ENCODE results near the gene NAGA.

The NAGA gene

DNA sequence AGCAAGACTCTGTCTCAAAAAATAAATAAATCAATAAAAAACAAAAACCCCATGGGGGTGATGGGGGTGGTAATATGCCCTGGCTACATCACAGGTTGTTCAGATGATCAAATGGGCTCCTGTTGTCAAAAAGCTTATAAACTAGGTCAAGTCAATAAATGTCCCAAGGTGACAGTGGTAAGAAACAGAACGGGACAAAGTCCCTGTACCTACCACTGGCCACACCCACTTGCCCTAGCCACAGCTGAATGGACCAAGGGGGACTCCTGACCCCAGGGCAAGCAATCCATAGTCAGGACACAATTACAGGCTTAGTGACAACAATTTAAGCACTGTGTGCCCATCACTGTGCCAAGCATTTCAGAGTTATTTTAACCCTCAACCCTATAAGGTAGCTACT, 6.0 kb downstream of the NAGA start:
- H3K27me3 ChIP-seq (ENCODE audit: control insufficient read depth in 1 of 2, insufficient read depth in 2 of 2, low read length in 2 of 2) = no peaks in the 10 kb centered on the region
- peaks cover 9% of the 10 kb centered on the region for H3K4me1 ChIP-seq (ENCODE audit: insufficient read depth, low read length)
- no peak overlapping the region for H3K4me3 ChIP-seq (ENCODE audit: low read depth in 1 of 2, low read length in 2 of 2)
- H3K9ac ChIP-seq (ENCODE audit: low read length) = no peak overlapping the region
- H3K9me3 ChIP-seq (ENCODE audit: low read length) = no peaks in the 10 kb centered on the region
- H3K36me3 ChIP-seq (ENCODE audit: insufficient read depth, low read length) = peaks cover 54% of the 10 kb centered on the region
- no peak overlapping the region for H3K27ac ChIP-seq (ENCODE audit: low read depth, low read length)

DNA sequence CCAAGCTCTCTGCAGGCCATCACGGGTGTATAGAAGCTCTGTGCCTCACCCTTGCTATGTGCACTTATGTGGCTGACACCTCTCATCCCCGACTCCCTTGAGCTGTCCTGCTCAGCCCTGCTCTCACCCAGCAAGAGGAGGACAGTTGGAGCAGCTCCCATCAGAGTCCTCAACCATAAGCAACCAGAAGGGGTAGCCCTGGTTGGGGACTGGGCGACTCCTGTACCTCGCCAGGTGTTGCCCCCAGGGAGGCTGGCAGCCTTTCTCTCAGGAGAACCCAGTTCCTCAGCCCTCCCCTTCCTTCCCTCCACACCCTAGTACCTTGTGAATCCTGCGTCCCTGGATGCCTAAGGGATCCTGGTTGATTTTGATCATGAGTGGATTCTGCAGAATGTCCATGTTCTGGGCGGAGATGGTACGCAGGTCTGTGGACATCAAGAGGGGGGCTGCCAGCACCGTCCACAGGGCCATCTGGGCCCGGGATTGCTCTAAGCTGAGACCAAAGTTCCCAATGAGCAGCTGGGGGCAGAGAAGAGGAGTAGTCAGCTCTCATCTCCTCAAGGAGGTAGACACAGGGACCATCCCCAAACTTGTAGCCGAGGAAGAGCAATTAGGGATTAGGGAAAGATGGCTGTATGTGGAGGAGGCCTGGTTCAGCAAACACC, 8.0 kb downstream of the NAGA start:
- Histone ChIP-seq H3K9me3 (ENCODE audit: low read length) (no peaks in the 10 kb centered on the region), H3K4me1 (ENCODE audit: insufficient read depth, low read length) (no peaks in the 10 kb centered on the region), H3K9ac (ENCODE audit: low read length) (no peak overlapping the region), H3K27ac (ENCODE audit: low read depth, low read length) (no peak overlapping the region), H3K36me3 (ENCODE audit: insufficient read depth, low read length) (peaks cover 67% of the 10 kb centered on the region), H3K27me3 (ENCODE audit: control insufficient read depth in 1 of 2, insufficient read depth in 2 of 2, low read length in 2 of 2) (no peaks in the 10 kb centered on the region), H3K4me3 (ENCODE audit: low read depth in 1 of 2, low read length in 2 of 2) (no peak overlapping the region)

DNA sequence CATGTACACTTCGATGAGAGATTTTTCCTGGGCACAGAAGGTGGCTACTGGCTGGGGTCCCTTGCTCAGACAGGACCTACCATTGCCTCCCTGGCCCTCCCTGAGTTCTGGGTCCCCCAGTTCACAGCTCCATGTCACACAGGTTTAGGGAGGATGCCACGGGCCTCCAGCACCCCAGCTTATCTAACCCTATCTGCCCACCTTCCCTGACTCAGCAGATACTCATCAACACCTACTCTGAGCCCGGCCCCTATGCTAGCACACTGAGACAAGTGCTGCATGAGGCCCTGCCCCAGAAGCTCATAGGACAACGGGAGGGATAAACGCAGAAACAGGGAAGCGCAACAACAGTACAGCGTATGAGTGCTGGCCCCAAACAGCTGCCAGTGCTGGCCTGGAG, 9.6 kb downstream of the NAGA start:
- no peaks in the 10 kb centered on the region for H3K4me1 ChIP-seq (ENCODE audit: insufficient read depth, low read length)
- H3K4me3 ChIP-seq (ENCODE audit: low read depth in 1 of 2, low read length in 2 of 2) = no peak overlapping the region
- no peaks in the 10 kb centered on the region for H3K27me3 ChIP-seq (ENCODE audit: control insufficient read depth in 1 of 2, insufficient read depth in 2 of 2, low read length in 2 of 2)
- no peaks in the 10 kb centered on the region for H3K9me3 ChIP-seq (ENCODE audit: low read length)
- H3K27ac ChIP-seq (ENCODE audit: low read depth, low read length) = no peak overlapping the region
- peaks cover 51% of the 10 kb centered on the region for H3K36me3 ChIP-seq (ENCODE audit: insufficient read depth, low read length)
- H3K9ac ChIP-seq (ENCODE audit: low read length) = no peak overlapping the region

DNA sequence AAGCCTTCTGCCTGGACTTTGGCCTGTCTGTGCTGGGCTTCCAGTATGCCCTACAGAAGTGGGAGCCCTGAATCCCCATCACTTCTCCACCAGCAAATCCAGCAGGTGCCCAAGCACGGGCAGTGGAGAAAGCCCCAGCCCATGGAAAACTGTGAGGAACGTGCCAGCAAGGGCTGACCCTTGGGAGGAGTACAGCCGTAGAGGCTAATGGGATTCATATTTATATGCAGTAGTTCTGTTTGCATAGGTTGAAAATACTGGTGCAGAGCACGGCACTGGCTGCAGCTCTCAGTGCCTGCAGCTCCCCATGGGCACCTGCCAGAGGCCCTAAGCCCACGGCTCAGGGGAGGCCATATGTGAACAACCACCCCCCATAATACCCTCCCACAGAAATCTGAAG, 10.1 kb downstream of the NAGA start:
- H3K27me3 ChIP-seq (ENCODE audit: control insufficient read depth in 1 of 2, insufficient read depth in 2 of 2, low read length in 2 of 2) = no peaks in the 10 kb centered on the region
- no peaks in the 10 kb centered on the region for H3K4me1 ChIP-seq (ENCODE audit: insufficient read depth, low read length)
- no peaks in the 10 kb centered on the region for H3K9me3 ChIP-seq (ENCODE audit: low read length)
- H3K36me3 ChIP-seq (ENCODE audit: insufficient read depth, low read length) = peaks cover 48% of the 10 kb centered on the region
- no peak overlapping the region for H3K4me3 ChIP-seq (ENCODE audit: low read depth in 1 of 2, low read length in 2 of 2)
- H3K9ac ChIP-seq (ENCODE audit: low read length) = no peak overlapping the region
- H3K27ac ChIP-seq (ENCODE audit: low read depth, low read length) = no peak overlapping the region

DNA sequence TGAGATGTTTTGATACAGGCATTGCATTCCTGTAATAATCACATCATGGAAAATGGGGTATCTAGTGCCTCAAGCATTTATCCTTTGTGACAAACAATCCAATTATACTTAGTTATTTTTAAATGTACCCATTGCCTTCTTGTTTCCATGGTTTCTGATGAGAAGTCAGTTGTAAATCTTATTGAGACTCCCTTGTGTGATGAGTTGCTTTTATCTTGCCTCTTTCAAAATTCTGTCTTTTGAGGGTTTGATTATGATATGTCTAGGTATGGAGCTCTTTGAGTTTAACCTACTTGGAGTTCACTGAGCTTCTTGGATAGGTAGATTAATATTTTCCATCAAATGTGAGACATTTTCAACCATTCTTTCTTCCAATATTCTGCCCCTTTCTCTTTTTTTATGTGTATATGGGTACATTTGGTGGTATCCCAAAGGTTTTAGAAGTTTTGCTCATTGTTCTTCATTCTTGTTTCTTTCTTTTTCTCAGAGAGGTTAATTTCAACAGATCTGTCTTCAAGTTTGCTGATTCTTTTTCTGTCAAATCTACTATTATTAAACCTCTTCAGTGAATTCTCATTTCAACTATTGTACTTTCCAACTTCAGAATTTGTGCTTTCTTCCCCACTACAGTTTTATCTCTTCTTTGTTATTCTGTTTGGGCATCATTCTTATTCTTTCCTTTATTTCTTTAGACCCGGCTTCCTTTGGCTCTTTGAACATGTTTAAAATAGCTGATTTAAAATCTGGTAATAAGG, 13.7 kb downstream of the NAGA start:
- no peaks in the 10 kb centered on the region for H3K27me3 ChIP-seq (ENCODE audit: control insufficient read depth in 1 of 2, insufficient read depth in 2 of 2, low read length in 2 of 2)
- no peaks in the 10 kb centered on the region for H3K4me1 ChIP-seq (ENCODE audit: insufficient read depth, low read length)
- no peak overlapping the region for H3K9ac ChIP-seq (ENCODE audit: low read length)
- H3K27ac ChIP-seq (ENCODE audit: low read depth, low read length) = no peak overlapping the region
- no peak overlapping the region for H3K4me3 ChIP-seq (ENCODE audit: low read depth in 1 of 2, low read length in 2 of 2)
- peaks cover 35% of the 10 kb centered on the region for H3K36me3 ChIP-seq (ENCODE audit: insufficient read depth, low read length)
- H3K9me3 ChIP-seq (ENCODE audit: low read length) = no peaks in the 10 kb centered on the region

DNA sequence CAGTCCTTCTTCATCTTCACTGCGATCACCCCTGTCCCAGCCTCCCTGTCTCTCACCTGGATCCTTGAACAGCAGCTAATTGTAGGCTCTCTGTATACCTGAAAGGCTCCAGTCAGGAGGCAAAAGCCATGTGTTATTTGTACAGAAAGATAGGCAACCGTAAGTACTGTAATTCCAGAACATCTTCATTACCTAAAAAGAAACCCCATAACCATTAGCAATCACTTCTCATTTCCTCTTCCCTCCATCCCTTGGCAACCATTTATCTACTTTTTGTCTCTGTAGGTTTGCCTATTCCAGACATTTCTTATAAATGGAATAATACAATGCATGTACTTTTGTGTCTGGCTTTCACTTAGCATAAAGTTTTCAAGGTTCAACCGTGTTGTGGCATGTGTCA, 17.8 kb downstream of the NAGA start:
- H3K4me3 ChIP-seq (ENCODE audit: low read depth in 1 of 2, low read length in 2 of 2) = no peak overlapping the region
- H3K27ac ChIP-seq (ENCODE audit: low read depth, low read length) = no peak overlapping the region
- no peaks in the 10 kb centered on the region for H3K27me3 ChIP-seq (ENCODE audit: control insufficient read depth in 1 of 2, insufficient read depth in 2 of 2, low read length in 2 of 2)
- H3K9me3 ChIP-seq (ENCODE audit: low read length) = no peaks in the 10 kb centered on the region
- H3K9ac ChIP-seq (ENCODE audit: low read length) = no peak overlapping the region
- no peaks in the 10 kb centered on the region for H3K4me1 ChIP-seq (ENCODE audit: insufficient read depth, low read length)
- no peaks in the 10 kb centered on the region for H3K36me3 ChIP-seq (ENCODE audit: insufficient read depth, low read length)

DNA sequence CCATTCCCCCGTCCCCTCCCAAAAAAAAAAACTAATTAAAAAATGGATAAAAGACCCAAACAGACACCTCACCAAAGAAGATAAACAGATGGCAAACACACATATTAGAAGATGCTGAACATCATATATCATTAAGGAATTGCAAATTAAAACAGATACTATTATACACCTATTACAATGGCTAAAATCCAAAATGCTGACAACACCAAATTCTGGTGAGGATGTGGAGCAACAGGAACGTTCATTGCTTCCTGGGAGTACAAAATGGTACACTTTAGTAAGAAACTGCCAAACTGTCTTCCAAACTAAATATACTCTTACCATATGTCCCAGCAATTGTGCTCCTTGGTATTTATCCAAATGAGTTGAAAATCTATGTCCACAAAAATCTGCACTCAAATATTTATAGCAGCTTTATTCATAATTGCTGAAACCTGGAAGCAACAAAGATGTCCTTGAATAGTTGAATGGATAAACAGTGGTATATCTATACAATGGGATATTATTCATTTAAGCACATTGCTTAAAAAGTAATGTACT, 19.9 kb downstream of the NAGA start:
- Histone ChIP-seq H3K4me3 (ENCODE audit: low read depth in 1 of 2, low read length in 2 of 2) (no peak overlapping the region), H3K27ac (ENCODE audit: low read depth, low read length) (no peak overlapping the region), H3K36me3 (ENCODE audit: insufficient read depth, low read length) (no peaks in the 10 kb centered on the region), H3K9me3 (ENCODE audit: low read length) (no peaks in the 10 kb centered on the region), H3K27me3 (ENCODE audit: control insufficient read depth in 1 of 2, insufficient read depth in 2 of 2, low read length in 2 of 2) (no peaks in the 10 kb centered on the region), H3K4me1 (ENCODE audit: insufficient read depth, low read length) (no peaks in the 10 kb centered on the region), H3K9ac (ENCODE audit: low read length) (no peak overlapping the region)

DNA sequence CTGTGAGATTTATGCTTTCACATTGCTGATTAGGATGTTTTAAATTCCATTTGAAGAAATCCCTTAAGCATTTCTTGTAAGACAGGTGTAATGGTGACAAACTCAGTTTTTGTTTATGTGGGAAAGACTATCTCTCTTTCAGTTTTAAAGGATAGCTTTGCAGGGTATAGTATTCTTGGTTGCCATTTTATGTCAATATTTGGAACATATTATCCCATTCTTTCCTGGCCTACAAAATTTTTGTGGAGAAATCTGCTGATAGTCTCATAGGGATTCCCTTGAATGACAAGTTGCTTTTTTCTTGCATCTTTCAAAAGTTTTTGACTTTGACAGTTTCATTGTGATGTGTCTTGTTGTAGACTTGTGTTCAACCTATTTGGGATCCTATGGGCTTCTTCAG, 28.8 kb downstream of the NAGA start:
- Histone ChIP-seq H3K9me3 (ENCODE audit: low read length) (no peaks in the 10 kb centered on the region), H3K27me3 (ENCODE audit: control insufficient read depth in 1 of 2, insufficient read depth in 2 of 2, low read length in 2 of 2) (no peaks in the 10 kb centered on the region), H3K36me3 (ENCODE audit: insufficient read depth, low read length) (no peaks in the 10 kb centered on the region), H3K4me1 (ENCODE audit: insufficient read depth, low read length) (no peaks in the 10 kb centered on the region), H3K9ac (ENCODE audit: low read length) (no peak overlapping the region), H3K4me3 (ENCODE audit: low read depth in 1 of 2, low read length in 2 of 2) (no peak overlapping the region), H3K27ac (ENCODE audit: low read depth, low read length) (no peak overlapping the region)

DNA sequence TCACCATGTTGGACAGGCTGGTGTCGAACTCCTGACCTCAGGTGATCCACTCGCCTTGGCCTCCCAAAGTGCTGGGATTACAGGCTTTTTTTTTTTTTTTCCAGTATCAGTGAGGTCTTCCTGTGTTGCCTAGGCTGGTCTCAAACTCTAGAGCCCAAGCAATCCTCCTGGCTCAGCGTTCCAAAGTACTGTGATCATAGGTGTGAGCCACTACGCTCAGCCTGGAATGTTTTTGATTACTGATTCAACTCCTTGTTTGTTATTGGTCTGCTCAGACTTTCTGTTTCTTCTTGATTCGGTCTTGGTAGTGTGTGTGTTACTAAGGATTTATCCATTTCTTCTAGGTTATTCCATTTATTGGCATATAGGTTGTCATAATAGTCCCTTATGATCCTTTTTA, 31.3 kb downstream of the NAGA start:
- Histone ChIP-seq H3K27ac (ENCODE audit: low read depth, low read length) (no peak overlapping the region), H3K9me3 (ENCODE audit: low read length) (no peaks in the 10 kb centered on the region), H3K4me1 (ENCODE audit: insufficient read depth, low read length) (no peaks in the 10 kb centered on the region), H3K36me3 (ENCODE audit: insufficient read depth, low read length) (no peaks in the 10 kb centered on the region), H3K27me3 (ENCODE audit: control insufficient read depth in 1 of 2, insufficient read depth in 2 of 2, low read length in 2 of 2) (no peaks in the 10 kb centered on the region), H3K4me3 (ENCODE audit: low read depth in 1 of 2, low read length in 2 of 2) (no peak overlapping the region), H3K9ac (ENCODE audit: low read length) (no peak overlapping the region)

DNA sequence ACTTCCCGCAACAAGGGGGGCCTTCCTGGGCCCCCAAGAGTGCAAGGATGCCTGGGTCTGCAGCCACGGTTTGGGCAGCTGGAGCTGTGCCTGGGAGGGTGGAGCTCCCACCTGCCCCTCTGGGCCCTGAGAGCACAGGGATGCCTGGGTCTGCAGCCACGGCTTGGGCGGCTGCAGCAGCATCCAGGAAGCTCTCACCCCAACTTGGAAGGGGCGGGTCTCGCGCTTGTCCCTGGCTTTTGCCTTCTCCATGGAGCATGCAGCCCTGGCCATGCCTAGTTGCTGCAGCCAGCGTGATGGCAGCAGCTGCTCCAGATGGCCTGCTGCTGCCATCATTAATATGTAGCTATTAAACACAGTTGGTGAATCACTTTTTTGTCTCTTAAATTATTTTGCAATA, 35.4 kb downstream of the NAGA start:
- Histone ChIP-seq H3K9ac (ENCODE audit: low read length) (no peak overlapping the region), H3K9me3 (ENCODE audit: low read length) (no peaks in the 10 kb centered on the region), H3K27ac (ENCODE audit: low read depth, low read length) (no peak overlapping the region), H3K36me3 (ENCODE audit: insufficient read depth, low read length) (no peaks in the 10 kb centered on the region), H3K4me1 (ENCODE audit: insufficient read depth, low read length) (no peaks in the 10 kb centered on the region), H3K27me3 (ENCODE audit: control insufficient read depth in 1 of 2, insufficient read depth in 2 of 2, low read length in 2 of 2) (no peaks in the 10 kb centered on the region), H3K4me3 (ENCODE audit: low read depth in 1 of 2, low read length in 2 of 2) (no peak overlapping the region)

DNA sequence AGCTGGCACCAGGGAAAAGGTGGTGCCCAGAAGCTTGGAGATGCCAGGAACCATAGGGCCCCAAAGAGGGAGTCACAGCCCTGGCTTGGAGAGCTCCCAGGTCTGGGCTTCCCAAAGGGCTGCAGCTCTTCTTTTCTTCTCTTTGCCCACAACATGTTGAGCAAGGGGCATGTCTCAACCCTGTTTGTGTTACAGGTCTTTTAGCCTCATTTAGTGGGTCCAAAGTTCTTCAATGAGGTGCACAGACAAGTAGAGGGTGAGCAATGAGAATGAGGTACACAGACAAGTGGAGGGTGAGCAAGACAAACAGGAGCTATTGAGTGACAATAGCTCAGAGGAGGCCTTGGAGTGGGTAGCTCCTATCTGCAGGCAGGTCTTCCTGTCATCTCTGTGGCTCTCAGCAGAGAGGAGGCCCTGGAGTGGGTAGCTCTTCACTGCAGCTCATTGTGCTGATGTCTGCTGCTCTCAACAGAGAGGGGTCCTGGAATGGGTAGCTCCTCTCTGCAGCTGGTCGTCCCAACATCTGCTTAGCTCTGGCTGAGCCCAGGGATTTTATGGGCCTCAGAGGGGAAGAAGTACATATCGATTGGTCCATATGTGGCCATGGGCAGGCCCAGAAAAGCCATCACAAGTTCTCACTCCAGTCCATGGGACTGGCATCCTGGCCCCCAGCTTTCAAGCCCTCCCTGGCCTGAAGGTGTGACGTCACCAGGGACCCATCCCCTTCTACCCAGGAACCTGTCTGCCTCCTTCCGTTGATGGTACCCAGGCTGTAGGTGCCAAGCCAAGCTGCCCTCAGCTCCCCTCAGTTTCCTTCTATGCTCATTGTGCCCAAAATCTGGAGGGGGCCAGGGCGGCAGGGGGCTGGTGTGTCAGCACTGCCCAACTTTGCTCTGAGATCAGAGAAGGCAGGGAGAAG, 37.1 kb downstream of the NAGA start:
- Histone ChIP-seq H3K4me1 (ENCODE audit: insufficient read depth, low read length) (no peaks in the 10 kb centered on the region), H3K27ac (ENCODE audit: low read depth, low read length) (no peak overlapping the region), H3K4me3 (ENCODE audit: low read depth in 1 of 2, low read length in 2 of 2) (no peak overlapping the region), H3K9me3 (ENCODE audit: low read length) (no peaks in the 10 kb centered on the region), H3K9ac (ENCODE audit: low read length) (no peak overlapping the region), H3K27me3 (ENCODE audit: control insufficient read depth in 1 of 2, insufficient read depth in 2 of 2, low read length in 2 of 2) (no peaks in the 10 kb centered on the region), H3K36me3 (ENCODE audit: insufficient read depth, low read length) (no peaks in the 10 kb centered on the region)

Measured in muscle layer of colon (tissue), 2 donors.